Nephron (organoid): ENCODE results near the gene CEP78.
A peak's percentile ranks its signal among the peaks of the same experiment; 100 is the strongest.
"Not testable (repeated sequence)": the region's sequence is repeated elsewhere in the genome, so short reads cannot be mapped to it uniquely, and the experiment has no call there.

Experiments
- H3K27ac Mint-ChIP-seq, 3 experiments: 2 replicates each; pipeline ENCODE4 v1.8.0; 2020; ENCODE audit warnings: mixed read lengths in 3 of 3, mild to moderate bottlenecking in 2 of 3, moderate library complexity in 1 of 3
- H3K27me3 Mint-ChIP-seq: 2 replicates; pipeline ENCODE4 v1.8.0; 2021; ENCODE audit warnings: low read depth, mild to moderate bottlenecking, moderate library complexity, mixed read lengths
- H3K36me3 Mint-ChIP-seq: 2 replicates; pipeline ENCODE4 v1.8.0; 2020; ENCODE audit warnings: low read depth, mixed read lengths
- H3K4me1 Mint-ChIP-seq: 2 replicates; pipeline ENCODE4 v1.8.0; 2020; ENCODE audit warnings: mixed read lengths
- H3K4me3 Mint-ChIP-seq, 3 experiments: 2 replicates each; pipeline ENCODE4 v1.8.0; 2020; ENCODE audit warnings: mild to moderate bottlenecking in 3 of 3, mixed read lengths in 3 of 3, moderate library complexity in 2 of 3
- H3K9me3 Mint-ChIP-seq: 2 replicates; pipeline ENCODE4 v1.8.0; 2020; ENCODE audit warnings: mixed read lengths
- TF ChIP-seq, protein P1 (sequence below), 3 experiments: fragments of 200-600 bp; sonication (generic); IDR thresholded peaks; one replicate each; pipeline ENCODE4 v1.5.0; 2021; ENCODE audit warnings: antibody characterized with exemption in 3 of 3; ENCODE audit not compliant: unreplicated experiment in 3 of 3

CEP78 gene

DNA sequence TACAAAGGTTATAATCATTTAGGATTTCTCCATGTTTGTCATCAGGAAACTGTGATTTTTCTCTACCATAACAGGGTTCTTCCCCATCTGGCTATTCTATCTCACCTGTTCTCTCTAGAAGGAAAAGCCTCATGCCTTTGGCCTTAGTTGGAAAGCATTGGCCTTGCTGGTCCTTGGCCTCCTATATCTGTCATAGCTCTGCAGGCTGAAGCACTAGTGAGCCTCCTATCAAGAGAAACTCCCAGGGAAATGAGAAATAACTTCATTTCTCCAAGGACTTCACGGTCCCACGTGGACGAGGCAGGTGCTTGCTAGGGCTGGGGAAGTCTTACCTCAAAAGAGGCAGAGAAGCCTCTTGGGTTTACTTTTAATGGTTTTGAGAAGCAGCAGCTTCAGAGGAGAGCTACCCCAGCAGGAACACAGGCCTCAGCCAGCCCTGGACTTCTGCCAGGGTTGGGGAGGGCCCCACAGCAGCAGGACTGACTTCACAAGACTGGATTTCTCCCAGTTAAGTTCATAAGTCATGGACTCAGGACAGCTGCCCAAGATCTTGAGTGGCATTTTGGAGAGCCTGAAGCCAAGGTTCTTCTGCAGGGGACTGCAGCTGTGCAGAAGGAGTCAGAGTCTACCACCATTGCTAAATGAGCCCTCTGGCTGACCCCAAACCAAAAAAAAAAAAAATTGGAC is 45.2 kb downstream of the CEP78 start:
- Mint-ChIP-seq H3K27ac (peak overlapping the region; percentile 87 to 96 (median 95)), H3K36me3 (no peaks in the 10 kb centered on the region), H3K4me3 (peak overlapping the region in 2 of 3 experiments; percentile 19 to 58), H3K4me1 (peaks cover 63% of the 10 kb centered on the region), H3K27me3 (no peaks in the 10 kb centered on the region), H3K9me3 (peaks cover 2% of the 10 kb centered on the region)
- TF ChIP-seq, protein P1, sequence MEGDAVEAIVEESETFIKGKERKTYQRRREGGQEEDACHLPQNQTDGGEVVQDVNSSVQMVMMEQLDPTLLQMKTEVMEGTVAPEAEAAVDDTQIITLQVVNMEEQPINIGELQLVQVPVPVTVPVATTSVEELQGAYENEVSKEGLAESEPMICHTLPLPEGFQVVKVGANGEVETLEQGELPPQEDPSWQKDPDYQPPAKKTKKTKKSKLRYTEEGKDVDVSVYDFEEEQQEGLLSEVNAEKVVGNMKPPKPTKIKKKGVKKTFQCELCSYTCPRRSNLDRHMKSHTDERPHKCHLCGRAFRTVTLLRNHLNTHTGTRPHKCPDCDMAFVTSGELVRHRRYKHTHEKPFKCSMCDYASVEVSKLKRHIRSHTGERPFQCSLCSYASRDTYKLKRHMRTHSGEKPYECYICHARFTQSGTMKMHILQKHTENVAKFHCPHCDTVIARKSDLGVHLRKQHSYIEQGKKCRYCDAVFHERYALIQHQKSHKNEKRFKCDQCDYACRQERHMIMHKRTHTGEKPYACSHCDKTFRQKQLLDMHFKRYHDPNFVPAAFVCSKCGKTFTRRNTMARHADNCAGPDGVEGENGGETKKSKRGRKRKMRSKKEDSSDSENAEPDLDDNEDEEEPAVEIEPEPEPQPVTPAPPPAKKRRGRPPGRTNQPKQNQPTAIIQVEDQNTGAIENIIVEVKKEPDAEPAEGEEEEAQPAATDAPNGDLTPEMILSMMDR (IDR thresholded peaks at IDR 0.05; ENCODE audit: unreplicated experiment in 3 of 3) = no peak

DNA sequence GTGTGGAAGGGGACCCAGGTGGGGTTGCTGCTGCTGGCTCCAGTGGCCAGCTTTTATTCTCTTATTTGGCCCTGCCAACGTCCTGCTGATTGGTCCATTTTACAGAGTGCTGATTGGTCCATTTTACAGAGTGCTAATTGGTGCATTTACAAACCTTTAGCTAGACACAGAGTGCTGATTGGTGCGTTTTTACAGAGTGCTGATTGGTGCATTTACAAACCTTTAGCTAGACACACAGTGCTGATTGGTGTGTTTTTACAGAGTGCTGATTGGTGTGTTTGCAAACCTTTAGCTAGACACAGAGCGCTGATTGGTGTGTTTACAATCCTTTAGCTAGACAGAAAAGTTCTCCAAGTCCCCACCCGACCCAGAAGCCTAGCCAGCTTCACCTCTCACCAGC is 48.3 kb downstream of the CEP78 start:
- H3K4me3 Mint-ChIP-seq, H3K9me3 Mint-ChIP-seq, H3K36me3 Mint-ChIP-seq, H3K27ac Mint-ChIP-seq, H3K27me3 Mint-ChIP-seq: not testable (repeated sequence)
- peaks cover 58% of the 10 kb centered on the region for H3K4me1 Mint-ChIP-seq

DNA sequence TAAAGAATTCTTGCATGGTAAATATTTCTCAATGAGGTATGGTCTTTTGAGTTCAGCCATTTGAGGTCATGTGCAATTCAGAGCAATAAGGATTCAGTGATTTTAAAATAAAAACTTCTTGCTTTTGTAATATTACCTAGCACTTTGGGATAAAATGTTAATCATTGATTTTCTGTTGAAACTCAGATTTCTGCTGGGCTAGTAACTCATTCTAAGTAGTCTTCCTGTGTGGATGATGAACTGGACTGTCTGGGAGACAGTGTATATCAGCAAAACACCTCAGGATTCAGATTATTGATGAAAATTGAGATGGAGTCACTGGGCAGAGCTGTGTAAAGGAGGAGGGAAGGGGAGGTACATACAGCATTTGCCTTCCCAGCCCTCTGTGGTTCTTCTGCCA is 50.2 kb downstream of the CEP78 start:
- peaks cover 62% of the 10 kb centered on the region for H3K4me1 Mint-ChIP-seq
- TF ChIP-seq, protein P1 (IDR thresholded peaks at IDR 0.05; ENCODE audit: unreplicated experiment in 3 of 3) = no peak
- H3K27ac Mint-ChIP-seq = peak overlapping the region; percentile 19 to 76 (median 56)
- H3K36me3 Mint-ChIP-seq = no peaks in the 10 kb centered on the region
- no peaks in the 10 kb centered on the region for H3K27me3 Mint-ChIP-seq
- H3K4me3 Mint-ChIP-seq = no peak overlapping the region
- peaks cover 2% of the 10 kb centered on the region for H3K9me3 Mint-ChIP-seq

DNA sequence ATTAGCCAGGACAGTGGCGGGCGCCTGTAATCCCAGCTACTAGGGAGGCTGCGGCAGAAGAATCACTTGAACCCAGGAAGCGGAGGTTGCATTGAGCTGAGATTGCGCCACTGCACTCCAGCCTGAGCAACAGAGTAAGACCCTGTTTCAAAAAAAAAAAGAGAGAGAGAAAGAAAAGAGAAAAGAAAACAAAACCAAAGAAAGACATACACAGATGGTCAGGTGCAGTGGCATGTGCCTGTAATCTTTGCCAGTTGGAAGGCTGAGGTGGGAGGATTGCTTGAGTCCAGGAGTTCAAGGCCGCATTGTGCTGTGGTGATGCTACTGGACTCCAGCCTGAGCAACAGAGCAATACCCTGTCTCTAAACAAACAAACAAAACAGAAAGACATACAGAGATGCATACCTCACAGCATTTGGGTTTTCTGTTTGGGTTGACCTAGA is 51.1 kb downstream of the CEP78 start:
- Mint-ChIP-seq H3K27me3 (no peaks in the 10 kb centered on the region), H3K4me3 (no peak overlapping the region)
- TF ChIP-seq, protein P1 (IDR thresholded peaks at IDR 0.05; ENCODE audit: unreplicated experiment in 3 of 3) = no peak

DNA sequence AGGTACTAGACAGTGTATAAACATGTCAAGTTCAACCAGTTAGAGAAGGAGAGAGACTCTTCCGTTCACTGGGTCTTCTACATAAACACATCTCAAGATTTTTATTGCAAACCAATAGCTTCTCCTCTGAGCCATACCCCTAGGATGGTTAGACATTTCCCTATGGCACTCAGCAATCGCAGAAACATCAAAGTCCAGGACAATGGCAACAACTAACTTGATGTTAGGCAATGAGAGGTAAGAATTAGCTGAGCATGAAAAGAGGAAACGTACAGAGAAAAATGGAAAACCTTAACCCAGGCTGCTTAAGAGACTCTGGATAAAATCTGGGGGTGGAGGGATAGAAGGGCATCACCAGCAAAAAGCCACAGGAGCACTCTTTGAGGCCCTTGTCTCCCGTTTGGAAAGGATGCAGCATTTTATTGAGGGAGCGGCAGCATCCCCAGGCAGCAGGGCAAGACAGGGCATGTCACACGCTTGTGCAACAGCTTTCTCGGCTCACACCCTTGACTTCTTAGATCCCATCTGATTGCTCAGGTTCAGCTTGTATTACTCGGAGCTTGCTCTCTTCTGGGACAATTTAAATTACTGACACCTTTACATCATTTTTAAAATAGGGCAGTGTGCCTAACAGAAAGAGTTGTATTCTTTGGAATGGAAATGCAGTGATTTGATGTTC is 52.5 kb downstream of the CEP78 start:
- Mint-ChIP-seq H3K4me3 (no peak overlapping the region), H3K27ac (peak overlapping the region; percentile 10 to 70 (median 52)), H3K27me3 (no peaks in the 10 kb centered on the region), H3K36me3 (no peaks in the 10 kb centered on the region), H3K9me3 (peaks cover under 1% of the 10 kb centered on the region), H3K4me1 (peaks cover 65% of the 10 kb centered on the region)
- TF ChIP-seq, protein P1 (IDR thresholded peaks at IDR 0.05; ENCODE audit: unreplicated experiment in 3 of 3) = no peak

More for the DNA sequence above, 51.1 kb downstream of the CEP78 start:
- peaks cover 2% of the 10 kb centered on the region for H3K9me3 Mint-ChIP-seq
- no peaks in the 10 kb centered on the region for H3K36me3 Mint-ChIP-seq
- peak overlapping the region in 2 of 3 experiments; percentile 19 to 76 for H3K27ac Mint-ChIP-seq
- peaks cover 62% of the 10 kb centered on the region for H3K4me1 Mint-ChIP-seq

DNA sequence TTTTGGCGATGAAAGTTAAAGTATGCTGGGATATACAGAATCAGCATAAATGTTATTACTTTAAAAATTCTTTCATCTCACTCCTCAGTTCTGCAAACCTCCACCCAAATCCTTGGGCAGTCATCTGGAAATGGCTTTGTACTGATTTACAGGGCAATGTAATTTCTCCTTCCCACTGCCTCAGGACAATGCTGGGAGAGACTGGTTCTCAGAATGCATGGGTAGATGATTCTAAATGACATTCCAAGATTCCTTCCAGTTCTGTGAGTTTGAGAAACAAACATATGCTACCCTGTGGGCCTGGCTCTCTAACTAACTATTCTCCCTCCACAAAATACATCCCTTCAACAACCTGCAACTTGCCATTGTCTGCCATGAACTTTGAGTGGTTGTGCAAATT is 53.6 kb downstream of the CEP78 start:
- H3K27me3 Mint-ChIP-seq = no peaks in the 10 kb centered on the region
- H3K4me1 Mint-ChIP-seq = peaks cover 65% of the 10 kb centered on the region
- no peaks in the 10 kb centered on the region for H3K36me3 Mint-ChIP-seq
- H3K27ac Mint-ChIP-seq = peak overlapping the region; percentile 50 to 75 (median 68)
- TF ChIP-seq, protein P1 (IDR thresholded peaks at IDR 0.05; ENCODE audit: unreplicated experiment in 3 of 3) = no peak
- H3K4me3 Mint-ChIP-seq = no peak overlapping the region
- no peaks in the 10 kb centered on the region for H3K9me3 Mint-ChIP-seq
